NCI-H82 treated with DMSO at 0.1 percent for 48 hours (cell line): ENCODE data around the gene SV2B.
A peak's percentile ranks its signal among the peaks of the same experiment; 100 is the strongest.
"Not testable (repeated sequence)": the region's sequence is repeated elsewhere in the genome, so short reads cannot be mapped to it uniquely, and the experiment has no call there.

Source experiments
- DNase-seq: peaks from one replicate; lab custom pipeline; 2025; ENCODE audit not compliant: unreplicated experiment; lab: John Stamatoyannopoulos, UW

The SV2B gene, protein sequence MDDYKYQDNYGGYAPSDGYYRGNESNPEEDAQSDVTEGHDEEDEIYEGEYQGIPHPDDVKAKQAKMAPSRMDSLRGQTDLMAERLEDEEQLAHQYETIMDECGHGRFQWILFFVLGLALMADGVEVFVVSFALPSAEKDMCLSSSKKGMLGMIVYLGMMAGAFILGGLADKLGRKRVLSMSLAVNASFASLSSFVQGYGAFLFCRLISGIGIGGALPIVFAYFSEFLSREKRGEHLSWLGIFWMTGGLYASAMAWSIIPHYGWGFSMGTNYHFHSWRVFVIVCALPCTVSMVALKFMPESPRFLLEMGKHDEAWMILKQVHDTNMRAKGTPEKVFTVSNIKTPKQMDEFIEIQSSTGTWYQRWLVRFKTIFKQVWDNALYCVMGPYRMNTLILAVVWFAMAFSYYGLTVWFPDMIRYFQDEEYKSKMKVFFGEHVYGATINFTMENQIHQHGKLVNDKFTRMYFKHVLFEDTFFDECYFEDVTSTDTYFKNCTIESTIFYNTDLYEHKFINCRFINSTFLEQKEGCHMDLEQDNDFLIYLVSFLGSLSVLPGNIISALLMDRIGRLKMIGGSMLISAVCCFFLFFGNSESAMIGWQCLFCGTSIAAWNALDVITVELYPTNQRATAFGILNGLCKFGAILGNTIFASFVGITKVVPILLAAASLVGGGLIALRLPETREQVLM

DNA sequence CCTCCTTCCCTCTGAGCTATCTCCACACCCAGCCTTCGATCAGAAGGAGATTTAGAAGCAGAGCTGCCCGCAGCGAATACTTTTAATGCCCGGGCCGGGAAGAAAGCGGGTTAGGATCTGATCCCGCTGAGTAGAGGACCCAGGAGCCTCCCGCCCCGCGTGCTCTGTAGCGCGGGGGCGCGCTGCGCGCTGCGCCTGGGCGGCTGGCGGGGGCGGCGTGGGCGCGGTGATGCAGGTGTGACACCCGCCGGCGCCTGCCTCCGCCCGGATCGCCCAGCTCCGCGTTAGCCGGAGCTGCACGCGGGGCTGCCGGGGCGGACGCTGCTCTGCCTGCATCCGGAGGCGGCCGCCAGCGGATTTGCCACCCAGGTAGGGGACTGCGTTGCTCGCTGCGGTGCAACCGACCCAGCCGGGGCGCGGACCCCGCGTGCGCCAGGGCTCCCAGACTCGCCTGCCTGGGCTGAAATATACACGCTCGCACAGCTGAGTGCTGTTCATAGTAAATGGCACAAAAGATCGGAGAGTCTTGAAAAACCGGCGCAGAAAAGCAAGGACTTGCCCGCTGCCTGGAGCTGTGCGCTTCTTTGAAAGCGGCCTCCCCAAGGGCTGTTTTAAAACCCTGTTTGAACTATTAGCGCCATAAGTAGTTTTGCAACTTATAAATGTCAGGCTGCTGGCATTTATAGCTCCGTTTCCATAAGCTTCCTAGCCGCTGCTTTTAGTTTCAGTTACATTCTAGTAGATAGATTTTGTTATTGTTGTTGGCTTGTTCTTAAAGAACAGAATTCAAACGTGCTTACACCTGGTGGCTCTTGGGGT is at the start of gene SV2B:
Gene SV2B, plus strand, starts transcription at position 263 of the 819 bp plus-strand sequence. CDS start 126,007 bp downstream, outside the sequence.
- DNase-seq, result peak; percentile 10

DNA sequence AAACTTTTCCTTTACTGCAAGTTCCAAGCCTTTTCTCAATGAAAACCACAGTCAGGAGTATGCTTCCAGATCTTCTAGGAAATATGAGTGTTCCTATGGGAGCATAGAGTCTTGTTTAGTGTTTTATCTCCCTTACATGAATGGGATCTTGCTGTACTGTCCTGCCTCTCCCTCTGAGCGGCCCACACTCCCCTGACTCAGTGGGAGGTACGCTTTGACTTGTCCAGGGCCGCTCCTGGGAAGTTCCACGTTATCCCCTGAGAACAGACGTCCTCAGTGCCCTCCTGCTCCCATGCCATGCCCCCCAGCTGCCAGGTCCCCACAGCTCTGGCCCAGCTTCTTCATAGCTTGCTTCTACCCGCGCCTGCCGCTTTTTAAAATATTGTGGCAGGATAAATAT is 48.8 kb upstream of the SV2B start:
- DNase-seq, result no peak

DNA sequence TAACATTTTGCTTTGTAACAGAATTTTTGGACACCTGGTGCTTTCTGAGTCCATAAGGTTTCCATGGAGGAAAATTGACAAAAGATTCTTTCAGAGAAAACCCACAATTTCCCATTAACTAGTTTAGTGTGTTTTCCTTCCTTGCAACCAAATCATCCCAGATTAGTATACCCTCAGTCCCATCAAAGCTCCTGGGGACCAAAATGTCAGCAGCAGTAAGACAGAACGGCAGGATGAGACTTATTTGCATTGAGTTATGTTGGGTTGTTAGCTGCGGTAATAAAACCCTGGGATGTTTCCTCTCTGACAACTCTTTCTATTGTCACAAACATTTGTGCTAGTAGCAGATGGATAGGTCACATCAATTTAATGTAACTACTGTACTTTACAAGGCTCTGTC is 45.2 kb upstream of the SV2B start:
- DNase-seq, result no peak

DNA sequence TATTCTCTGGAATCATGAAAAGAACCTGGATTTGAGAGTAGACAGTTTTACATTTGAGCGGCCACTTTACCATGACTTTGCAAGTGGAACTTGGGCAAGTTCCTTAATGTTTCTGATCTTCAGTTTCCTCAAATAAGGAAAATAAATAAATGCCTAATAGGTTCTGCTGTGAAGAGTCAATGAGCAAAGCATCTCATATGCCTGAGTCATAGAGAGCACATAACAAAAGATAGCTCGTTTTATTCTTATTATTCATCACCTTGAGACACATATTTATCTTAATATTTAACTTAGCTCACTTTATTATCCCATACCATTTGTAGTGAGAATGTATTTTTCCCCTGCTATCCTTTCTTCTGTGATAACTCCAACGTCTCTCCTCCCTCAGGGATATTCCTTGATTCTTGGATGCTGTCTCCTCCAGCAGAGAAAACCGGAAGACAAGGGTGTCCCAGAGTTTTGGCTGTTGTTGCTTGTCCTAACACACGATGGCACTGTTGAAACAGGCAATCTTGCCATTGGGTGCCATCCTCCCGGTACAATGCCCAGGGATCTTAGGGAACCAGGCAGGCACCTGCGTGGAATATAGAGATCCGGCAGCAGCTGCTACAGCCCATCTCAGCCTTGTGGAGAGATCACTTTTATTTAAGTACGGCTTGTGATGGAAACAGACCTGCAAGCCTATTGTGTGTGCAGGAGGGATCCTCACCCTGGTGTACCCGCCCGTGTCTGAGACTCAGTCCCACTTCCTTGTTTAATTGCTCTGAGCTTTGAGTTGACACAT is 44.3 kb upstream of the SV2B start:
- DNase-seq, result peak; percentile 49

DNA sequence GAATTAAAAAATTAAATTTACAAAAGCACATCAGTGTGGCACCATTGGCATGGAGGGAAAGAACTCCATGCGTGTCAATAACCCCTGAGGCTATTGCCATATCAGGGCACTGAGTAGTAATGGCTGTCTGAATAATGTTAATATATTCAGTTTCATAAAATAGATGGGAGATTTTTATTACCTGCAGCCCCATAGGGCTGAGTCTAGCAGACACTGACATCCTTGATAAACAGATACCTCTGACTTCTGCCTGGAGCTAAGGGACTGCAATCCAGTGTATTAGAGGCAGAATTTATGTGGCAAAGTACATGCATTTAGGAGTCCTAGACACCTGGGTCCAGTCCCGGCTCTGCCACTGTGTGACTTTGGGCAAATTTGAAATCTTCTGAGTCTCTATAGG is 38.8 kb upstream of the SV2B start:
- no peak for DNase-seq

DNA sequence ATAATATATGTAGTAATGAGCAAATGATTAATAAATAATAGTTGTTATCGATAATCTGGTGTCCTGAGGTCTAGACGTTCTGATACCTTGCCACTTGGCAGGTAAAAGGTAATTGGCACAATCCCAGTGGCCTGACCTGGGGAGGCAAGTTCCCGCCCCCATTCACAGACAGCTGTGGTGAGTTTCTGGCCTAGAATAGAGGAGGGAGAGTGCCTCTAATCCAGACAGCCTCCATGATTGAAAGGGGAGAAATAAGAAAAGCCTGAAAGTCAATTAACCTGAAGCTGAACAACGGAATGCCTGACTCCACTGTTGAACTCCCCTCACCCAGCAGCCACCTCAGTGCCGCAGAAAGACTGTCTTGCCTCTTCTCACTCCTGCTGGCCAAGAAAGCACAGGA is 38.1 kb upstream of the SV2B start:
- no peak for DNase-seq

DNA sequence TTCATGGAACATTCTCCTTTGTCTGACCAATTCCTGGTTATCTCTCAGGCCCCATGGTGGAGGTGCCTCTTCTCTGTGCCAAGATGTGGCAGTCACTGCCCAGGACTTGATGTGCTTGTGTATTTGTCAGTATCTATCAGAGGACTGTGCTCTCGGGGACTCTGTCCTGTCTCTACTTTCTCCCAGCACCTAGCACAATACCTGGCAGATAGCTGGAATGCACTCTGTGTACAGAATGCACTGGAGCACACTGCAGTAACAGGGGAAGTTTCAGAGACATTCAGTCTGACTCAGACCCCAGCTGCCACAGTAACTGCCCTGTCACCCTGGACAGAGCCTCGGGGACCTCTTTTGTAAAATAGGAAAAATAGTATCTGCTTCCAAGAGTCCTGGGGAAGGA is 34.6 kb upstream of the SV2B start:
- no peak for DNase-seq

DNA sequence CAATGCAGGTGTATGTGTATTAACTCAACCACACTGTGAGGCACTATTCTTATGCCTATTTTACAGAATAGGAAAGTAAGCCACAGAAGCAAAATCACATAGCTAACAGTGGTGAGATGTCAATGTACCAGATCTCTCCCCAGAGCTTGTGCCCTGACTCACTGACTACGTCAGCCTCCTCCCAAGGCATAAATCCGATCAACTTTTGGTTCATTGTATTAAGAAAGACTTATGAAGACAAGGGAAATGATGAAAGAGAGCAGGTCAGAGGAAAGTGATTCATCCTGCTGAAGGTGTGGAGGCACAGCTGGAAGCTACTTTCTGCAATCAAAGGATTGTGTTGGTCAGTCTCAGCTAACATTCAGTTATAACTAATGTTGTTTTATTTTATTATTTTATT is 33.0 kb upstream of the SV2B start:
- DNase-seq, result no peak

DNA sequence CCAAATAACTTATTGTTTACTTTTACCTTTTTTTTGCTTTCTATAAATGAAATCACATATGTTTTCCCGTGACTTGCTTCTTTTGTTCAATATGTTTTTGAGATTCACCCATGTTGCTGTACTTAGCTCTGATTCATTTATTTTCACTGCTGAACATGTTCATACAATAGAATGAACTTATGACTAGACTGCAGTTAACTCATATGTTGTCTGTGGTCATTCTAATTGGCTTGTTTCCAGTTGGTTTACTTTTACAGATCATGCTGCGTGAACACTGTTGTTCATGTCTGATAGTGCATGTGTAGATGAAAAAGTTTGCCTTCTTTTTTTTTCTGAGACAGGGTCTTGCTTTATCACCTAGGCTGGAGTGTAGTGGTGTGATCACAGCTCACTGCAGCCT is 31.6 kb upstream of the SV2B start:
- no peak for DNase-seq

DNA sequence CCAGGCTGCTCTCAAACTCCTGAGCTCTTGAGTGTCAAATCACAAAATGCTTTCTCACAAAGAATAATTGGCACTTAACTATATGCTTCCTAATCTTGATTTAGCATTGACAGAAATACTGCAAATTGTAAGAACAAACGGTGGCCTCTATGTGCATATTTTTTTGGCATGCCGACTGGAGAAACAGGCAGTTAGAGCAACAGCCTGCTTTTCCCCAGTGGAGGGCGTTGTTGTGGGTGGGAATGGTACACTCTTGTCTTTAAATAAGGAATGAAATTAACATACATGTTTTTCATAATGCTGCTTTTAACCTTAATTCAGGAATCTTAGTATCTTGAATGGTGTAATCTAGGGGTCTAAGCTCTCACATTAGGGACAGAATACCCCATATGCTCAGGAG is 31.1 kb upstream of the SV2B start:
- no peak for DNase-seq

DNA sequence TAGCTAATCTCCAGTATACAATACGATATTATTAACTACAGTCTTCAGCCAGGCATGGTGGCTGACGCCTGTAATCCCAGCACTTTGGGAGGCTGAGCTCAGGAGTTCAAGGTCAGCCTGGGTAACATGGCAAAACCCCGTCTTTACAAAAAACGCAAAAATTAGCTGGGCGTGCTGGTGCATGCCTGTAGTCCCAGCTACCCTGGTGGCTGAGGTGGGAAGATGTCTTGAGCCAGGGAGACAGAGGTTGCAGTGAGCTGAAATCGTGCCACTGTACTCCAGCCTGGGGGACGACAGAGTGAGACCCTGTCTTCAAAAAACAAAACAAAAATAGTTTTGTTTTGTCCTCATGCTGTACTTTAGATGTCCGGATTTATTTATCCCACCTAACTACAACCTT is 29.2 kb upstream of the SV2B start:
- DNase-seq, result no peak

DNA sequence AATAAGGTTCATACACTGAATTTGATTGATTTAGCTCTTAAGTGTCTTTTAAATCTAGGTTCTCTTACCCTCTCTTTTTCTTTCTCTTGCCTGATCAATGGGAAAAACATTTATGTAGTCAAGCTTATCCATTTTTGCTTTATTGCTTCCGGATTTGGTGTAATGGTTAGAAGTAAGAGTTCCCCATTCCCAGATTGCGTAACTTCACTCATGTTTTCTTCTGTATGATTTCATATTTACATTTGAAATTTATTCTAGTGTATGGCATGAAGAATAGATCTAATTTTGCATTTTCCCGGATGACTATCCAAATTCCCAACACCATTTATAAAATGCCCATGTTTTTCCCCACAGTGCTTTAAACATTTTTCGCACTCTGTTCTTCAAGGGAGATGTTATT is 27.9 kb upstream of the SV2B start:
- DNase-seq, result no peak

DNA sequence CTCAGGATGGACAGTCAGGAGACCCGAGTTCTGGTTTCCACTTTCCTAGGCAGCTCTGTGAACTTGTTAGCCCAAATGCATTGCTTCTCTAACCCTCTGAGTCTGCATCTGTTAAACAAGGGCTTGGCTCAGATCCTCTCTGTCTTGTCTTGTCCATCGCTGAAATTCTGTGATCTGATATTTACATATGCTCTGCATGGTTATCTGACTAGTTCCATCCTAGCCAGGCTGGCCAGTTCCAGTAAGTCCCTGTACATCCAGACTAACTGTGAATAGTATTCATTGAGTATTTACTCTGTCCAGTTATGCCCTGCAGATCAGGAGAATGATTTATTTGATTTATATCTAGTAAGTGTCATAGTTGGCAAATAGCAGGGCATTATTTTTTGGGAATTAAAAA is 27.0 kb upstream of the SV2B start:
- DNase-seq, result no peak

DNA sequence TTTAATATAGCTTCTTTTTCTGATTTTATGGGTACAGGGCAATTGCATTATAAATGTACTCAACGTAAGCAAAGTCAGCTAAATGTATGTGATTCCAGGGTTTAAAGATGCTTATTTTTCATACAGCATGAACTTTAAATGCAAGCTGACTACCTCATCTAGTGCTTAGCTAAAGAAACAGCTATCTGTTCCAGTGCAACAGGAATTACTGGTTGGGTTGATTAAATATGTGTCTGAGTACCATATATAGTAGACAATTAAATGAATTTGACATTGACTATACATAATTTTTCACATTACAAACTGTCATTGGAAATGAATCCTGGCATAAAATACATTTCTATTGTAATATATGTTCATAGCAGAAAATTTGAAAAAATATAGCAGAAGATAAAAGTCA is 26.3 kb upstream of the SV2B start:
- DNase-seq, result no peak

DNA sequence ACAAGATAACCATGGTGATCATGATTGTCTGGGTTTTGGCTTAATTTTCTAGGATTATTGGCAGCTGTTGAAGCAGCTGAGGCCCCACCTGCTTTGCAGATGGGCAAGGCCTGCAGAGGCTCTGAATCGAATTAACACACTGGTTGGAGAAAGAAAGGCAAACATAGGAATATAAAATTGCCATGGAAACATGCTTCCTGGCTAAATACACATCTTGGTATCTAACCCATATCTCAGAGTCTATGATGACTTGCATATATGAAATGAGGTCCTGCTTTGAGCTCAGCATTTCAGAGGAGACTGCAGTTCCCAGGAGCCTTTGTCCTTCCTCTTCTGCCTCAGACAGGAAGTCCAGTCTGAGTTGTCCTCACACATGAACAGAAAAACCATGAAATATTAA is 24.3 kb upstream of the SV2B start:
- DNase-seq, result no peak

DNA sequence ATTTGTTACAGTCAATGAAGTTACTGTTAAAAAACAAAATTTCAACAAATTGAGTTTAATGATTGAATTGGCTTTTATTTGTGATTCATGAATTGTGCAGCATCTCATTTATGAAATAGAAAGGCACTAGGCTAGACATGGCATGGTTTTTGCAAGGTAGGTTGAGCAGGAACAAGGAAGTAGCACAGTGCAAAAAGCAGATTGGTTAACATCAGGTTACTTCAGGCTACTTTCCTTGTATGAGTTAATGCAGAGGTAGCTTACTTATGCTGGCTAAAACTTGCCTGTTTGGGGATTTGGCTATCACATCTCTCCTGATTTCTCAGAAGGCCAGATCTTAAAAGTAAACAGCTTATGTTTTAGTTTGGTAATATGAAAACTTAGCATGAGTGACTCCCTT is 23.0 kb upstream of the SV2B start:
- no peak for DNase-seq

DNA sequence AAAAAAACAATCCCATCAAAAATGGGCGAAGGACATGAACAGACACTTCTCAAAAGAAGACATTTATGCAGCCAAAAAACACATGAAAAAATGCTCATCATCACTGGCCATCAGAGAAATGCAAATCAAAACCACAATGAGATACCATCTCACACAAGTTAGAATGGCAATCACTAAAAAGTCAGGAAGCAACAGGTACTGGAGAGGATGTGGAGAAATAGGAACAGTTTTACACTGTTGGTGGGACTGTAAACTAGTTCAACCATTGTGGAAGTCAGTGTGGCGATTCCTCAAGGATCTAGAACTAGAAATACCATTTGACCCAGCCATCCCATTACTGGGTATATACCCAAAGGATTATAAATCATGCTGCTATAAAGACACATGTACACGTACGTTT is 6.2 kb upstream of the SV2B start:
- not testable (repeated sequence) for DNase-seq

DNA sequence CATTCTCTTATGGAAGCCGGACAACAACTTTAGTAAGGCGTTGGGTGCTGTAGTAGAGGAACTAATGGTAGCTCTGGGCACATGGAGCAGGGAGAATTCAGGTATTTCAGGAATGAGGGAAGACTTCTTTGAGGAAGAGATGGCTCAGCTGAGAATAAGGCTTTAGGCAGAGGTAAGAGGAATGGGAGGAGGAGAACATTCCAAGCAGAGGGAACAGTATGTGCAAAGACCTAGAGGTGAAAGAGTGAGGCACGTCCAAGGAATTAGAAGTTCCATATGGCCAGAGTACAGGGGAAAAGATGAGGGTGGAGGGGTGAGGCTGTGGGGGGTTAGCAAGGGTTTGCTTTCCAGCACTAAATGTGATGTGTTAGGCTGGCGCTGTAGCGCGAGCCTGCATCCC is 1.6 kb upstream of the SV2B start:
- no peak for DNase-seq

DNA sequence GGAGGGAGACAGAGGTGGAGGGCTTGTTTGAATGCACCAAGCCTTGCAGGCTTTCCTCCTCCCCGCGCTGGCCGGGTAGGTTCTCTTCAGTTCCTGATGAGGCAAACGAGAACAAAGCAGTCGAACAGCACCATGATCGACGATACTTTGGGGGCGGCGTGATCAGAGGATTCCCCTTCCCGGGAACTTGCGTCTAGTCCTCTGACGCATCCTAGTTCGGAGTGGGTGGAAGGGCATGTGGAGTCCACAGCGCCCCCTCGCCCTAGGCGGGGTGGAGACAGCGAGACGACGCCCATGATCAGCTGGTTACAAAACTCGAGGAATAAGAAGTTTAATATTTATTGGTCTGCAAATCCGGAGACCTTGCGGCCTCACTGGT is 452 bp upstream of the SV2B start:
- peak; percentile 7 for DNase-seq

DNA sequence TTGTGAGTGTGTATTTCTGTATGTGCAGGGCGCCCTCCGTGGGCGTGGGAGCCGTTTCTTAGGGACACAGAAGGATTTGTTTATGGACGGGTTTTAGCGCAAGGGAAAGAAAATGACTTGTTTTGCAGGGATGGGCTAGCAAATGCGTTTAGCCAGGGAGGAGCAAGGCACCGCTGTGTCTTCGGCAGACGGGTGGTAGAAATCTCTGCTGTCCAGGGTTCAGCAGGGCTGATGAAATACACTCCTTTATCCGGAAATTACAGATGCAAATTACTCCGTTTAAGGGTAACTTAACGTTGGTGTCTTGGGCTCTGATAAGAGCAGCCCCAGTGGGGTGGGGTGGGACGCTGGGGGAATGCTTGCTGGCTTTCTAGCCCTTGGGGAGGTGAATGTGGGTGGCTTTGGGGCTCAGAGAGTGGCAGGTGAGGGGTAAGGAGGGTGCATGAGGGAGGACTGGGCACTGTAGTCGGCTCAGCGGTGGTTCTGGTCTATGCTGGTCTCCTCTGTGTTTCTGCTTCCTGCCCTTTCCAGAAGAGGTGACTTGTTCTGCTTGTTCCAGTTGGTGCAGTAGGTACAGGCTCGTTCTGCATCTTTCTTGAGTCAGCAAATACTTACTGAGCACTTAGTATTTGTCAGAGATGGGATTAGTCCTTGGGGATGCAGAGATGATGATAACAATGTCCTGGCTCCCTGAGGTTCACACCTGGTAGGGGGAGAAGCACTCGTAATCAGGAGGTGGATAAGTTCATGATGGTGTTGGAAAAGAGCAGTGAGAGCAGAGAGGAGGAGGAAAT is 954 bp downstream of the SV2B start:
- no peak for DNase-seq

DNA sequence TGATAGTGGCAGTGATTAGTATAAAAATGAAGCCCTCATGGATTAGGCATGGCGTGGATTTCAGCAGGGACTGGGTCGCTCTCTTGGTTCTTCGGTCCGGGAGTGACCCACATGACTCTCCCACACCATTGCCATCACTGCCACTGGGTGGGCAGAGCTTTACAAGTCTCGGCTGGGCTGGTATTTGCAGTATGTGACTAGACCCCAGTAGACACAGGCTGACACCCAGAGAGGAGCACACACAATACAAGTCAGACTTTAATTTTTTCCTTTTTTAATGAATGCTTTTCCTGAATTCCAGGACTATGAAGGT is 1.5 kb downstream of the SV2B start:
- no peak for DNase-seq
